Ishikawa (cell line): ENCODE results near the gene KRT222.

ENCODE experiments used
- CEBPB ChIP-seq: IDR thresholded peaks from 2 replicates; pipeline ENCODE4 v1.6.1; 2012
- CREB1 ChIP-seq: IDR thresholded peaks from 2 replicates; pipeline ENCODE4 v1.6.1; 2012; ENCODE audit warnings: low read depth
- EGR1 ChIP-seq: IDR thresholded peaks from 2 replicates; pipeline ENCODE4 v1.6.1; 2012
- EP300 ChIP-seq: IDR thresholded peaks from 2 replicates; pipeline ENCODE4 v1.6.1; 2012; ENCODE audit warnings: borderline replicate concordance
- FOXM1 ChIP-seq: IDR thresholded peaks from 2 replicates; pipeline ENCODE4 v1.6.1; 2012; ENCODE audit warnings: low read depth, borderline replicate concordance
- MAX ChIP-seq: IDR thresholded peaks from 2 replicates; pipeline ENCODE4 v1.6.1; 2012
- NFIC ChIP-seq: IDR thresholded peaks from 2 replicates; pipeline ENCODE4 v1.6.1; 2012
- RAD21 ChIP-seq: IDR thresholded peaks from 2 replicates; pipeline ENCODE4 v1.6.1; 2012; ENCODE audit warnings: low read depth
- REST ChIP-seq: IDR thresholded peaks from 2 replicates; pipeline ENCODE4 v1.6.1; 2012; ENCODE audit warnings: low read depth, mild to moderate bottlenecking
- TAF1 ChIP-seq: IDR thresholded peaks from 2 replicates; pipeline ENCODE4 v1.6.1; 2012; ENCODE audit warnings: low read depth, mild to moderate bottlenecking
- TCF12 ChIP-seq: IDR thresholded peaks from 2 replicates; pipeline ENCODE4 v1.6.1; 2012; ENCODE audit warnings: low read depth
- TEAD4 ChIP-seq: IDR thresholded peaks from 2 replicates; pipeline ENCODE4 v1.6.1; 2012
- USF1 ChIP-seq: IDR thresholded peaks from 2 replicates; pipeline ENCODE4 v1.6.1; 2012
- YY1 ChIP-seq: IDR thresholded peaks from 2 replicates; pipeline ENCODE4 v1.6.1; 2012; ENCODE audit warnings: low read depth
- ZBTB7A ChIP-seq: IDR thresholded peaks from 2 replicates; pipeline ENCODE4 v1.6.1; 2012; ENCODE audit warnings: low read depth

Gene KRT222

GRCh38 chr17:40664582-40665333 is at the start of gene KRT222:
Gene KRT222, minus strand, starts transcription at chr17:40665177. Its CDS starts 78 bp downstream, at chr17:40665099.
- TF ChIP-seq TEAD4, result no peak
- TF ChIP-seq CEBPB, result no peak
- TF ChIP-seq TAF1, result no peak

GRCh38 chr17:40714473-40714872 is 49.5 kb upstream of the KRT222 start:
- no peak for TF ChIP-seq MAX
- no peak for TF ChIP-seq TEAD4
- no peak for TF ChIP-seq USF1

DNA sequence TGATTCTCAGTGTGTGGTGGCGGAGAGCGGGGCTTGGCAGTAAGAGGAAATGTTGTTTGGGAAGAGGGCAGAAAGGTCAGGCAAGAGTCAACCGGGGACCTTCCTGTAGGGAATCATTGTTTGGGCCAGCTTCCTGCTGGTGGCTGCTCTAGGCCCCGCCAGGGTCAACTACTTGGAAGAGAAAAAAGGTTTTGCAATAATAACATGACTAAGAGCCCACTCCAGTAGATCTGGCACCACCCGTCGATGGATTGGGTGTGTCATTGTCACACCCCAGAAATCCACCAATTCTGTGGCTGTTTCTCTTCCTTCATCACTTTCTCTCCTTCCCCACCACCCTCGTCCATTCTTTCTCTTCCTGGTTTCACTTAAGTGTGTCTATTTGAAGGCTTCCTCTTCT is 42.8 kb upstream of the KRT222 start:
- TF ChIP-seq EGR1 (no peak), RAD21 (no peak), FOXM1 (no peak), USF1 (no peak), MAX (no peak), TCF12 (no peak), YY1 (no peak), CREB1 (no peak), NFIC (no peak), TAF1 (no peak), CEBPB (no peak), REST (no peak), ZBTB7A (no peak), EP300 (no peak), TEAD4 (no peak)

GRCh38 chr17:40705584-40705983 is 40.6 kb upstream of the KRT222 start:
- TF ChIP-seq EP300 (no peak), MAX (no peak), TEAD4 (no peak), YY1 (no peak), USF1 (no peak)

DNA sequence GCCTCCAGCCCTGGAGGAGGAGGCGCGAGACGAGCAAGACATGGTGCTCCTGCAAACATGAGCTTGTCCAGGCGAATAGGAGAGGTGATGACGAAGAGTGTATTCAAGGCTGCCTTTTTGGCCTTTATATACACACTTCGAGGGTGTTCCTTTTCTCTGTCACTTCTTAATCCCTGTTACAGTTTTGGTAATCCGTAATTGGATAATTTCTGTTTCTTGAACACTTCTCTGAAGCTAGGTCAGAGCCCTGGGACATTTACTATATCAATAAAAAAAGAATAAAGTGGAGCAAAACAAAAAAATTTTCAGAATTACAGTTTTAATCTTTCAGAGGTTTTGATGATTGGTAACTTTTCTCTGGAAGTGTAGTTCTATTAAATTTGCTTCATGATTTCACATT is 38.7 kb upstream of the KRT222 start, which contains the start of gene KRT24:
TSS of gene KRT24 (minus strand) at position 101 of the 400 bp plus-strand sequence. CDS start at position 42, 59 bp downstream.
- TF ChIP-seq ZBTB7A (no peak), EGR1 (no peak), YY1 (no peak), CEBPB (no peak), RAD21 (no peak), CREB1 (no peak), TCF12 (no peak), FOXM1 (no peak), EP300 (no peak), NFIC (no peak), TAF1 (no peak), MAX (no peak), USF1 (no peak), TEAD4 (no peak)

- TF ChIP-seq CEBPB, result no peak
- TF ChIP-seq TAF1, result no peak
- TF ChIP-seq EP300, result no peak
- TF ChIP-seq FOXM1, result no peak
- TF ChIP-seq RAD21, result no peak
- TF ChIP-seq YY1, result no peak
- TF ChIP-seq EGR1, result no peak
- no peak for TF ChIP-seq ZBTB7A
- no peak for TF ChIP-seq CREB1
- no peak for TF ChIP-seq REST
- TF ChIP-seq USF1, result no peak
- no peak for TF ChIP-seq TCF12
- no peak for TF ChIP-seq TEAD4
- no peak for TF ChIP-seq NFIC
- TF ChIP-seq MAX, result no peak
Measured at GRCh38 chr17:40702271-40702670, 37.3 kb upstream of the KRT222 start.
